Breast epithelium (tissue), 3 donors: ENCODE results near the gene SH2B3.

Experiments used
- POLR2A ChIP-seq: fragments of 450-650 bp; IDR thresholded peaks from one replicate; pipeline ENCODE4 v1.6.1; 2016; ENCODE audit warnings: antibody characterized with exemption, mild to moderate bottlenecking, moderate library complexity
- TF ChIP-seq, protein P1 (sequence below), 3 donors: fragments of 450-650 bp; IDR thresholded peaks; one replicate each; pipeline ENCODE4 v1.5.1; 2016 to 2017; ENCODE audit warnings: antibody characterized with exemption in 3 of 3, mild to moderate bottlenecking in 3 of 3, moderate library complexity in 3 of 3

DNA sequence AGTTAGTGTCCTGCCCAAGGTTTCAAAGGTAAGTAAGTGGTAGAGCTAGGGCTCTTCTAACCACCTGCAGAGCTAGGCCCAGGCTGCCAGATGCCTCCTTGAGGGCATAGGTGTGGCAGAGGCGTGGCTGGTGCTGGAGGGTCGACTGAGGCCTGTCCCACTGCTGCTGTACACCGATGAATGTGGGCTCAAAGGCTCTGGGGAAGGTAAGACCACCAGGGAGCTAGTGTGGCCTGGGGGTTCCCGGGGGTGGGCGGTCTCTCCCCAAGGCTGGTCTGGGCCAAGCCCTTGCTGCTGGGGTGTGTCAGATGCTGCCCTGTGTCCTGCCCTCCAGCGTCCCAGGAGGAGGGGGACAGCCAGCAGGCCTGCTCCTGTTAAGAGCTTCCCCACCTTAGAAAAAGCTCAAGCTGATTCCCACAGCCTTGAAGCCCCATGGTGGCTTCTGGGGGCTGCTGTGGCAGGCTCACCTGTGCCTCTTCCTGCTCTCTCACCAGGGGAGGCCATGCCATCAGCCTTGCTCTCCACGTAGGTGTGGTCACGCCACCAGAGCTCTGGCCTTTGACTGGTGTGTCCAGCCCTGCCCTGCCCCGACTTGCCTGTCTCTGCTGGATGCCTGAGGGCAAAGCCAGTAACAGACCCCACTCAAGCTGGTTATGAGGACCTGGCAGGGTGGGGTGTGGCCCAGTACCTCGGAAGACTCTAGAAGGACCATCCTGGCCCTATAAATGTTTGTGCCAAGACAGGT is 36.8 kb downstream of the SH2B3 start:
- TF ChIP-seq, protein P1, sequence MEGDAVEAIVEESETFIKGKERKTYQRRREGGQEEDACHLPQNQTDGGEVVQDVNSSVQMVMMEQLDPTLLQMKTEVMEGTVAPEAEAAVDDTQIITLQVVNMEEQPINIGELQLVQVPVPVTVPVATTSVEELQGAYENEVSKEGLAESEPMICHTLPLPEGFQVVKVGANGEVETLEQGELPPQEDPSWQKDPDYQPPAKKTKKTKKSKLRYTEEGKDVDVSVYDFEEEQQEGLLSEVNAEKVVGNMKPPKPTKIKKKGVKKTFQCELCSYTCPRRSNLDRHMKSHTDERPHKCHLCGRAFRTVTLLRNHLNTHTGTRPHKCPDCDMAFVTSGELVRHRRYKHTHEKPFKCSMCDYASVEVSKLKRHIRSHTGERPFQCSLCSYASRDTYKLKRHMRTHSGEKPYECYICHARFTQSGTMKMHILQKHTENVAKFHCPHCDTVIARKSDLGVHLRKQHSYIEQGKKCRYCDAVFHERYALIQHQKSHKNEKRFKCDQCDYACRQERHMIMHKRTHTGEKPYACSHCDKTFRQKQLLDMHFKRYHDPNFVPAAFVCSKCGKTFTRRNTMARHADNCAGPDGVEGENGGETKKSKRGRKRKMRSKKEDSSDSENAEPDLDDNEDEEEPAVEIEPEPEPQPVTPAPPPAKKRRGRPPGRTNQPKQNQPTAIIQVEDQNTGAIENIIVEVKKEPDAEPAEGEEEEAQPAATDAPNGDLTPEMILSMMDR (IDR thresholded peaks at IDR 0.05) = no peak
- TF ChIP-seq POLR2A = no peak
